ENCODE data around the gene CYB5RL.

GRCh38 chr1:54188291-54188690 is 11.5 kb downstream of the CYB5RL start:
- no peak for TF ChIP-seq POLR2A (IDR thresholded peaks at IDR 0.05)
- no peak for TF ChIP-seq CTCF (IDR thresholded peaks at IDR 0.05)
